K562 (cell line): Measurements from ENCODE around the gene NEDD4.

ENCODE experiments used
- CHD2 ChIP-seq: IDR thresholded peaks from 2 replicates; pipeline ENCODE4 v1.6.1; 2011; ENCODE audit warnings: low read depth, low read length
- EGR1 ChIP-seq: fragments of 450-650 bp; conservative IDR thresholded peaks from 2 replicates; pipeline ENCODE4 v1.6.1; 2017; ENCODE audit warnings: mild to moderate bottlenecking
- MAX ChIP-seq: sonication (generic); formaldehyde crosslinking; IDR thresholded peaks from 2 replicates; pipeline ENCODE4 v1.9.0; 2022; ENCODE audit warnings: mild to moderate bottlenecking, missing genetic modification reagents
- POLR2AphosphoS2 ChIP-seq: IDR thresholded peaks from 2 replicates; pipeline ENCODE4 v1.6.1; 2012; ENCODE audit warnings: low read length, improper control_type of control experiment
- SMAD4 ChIP-seq: fragments of 250-450 bp; sonication (Bioruptor Pico); conservative IDR thresholded peaks from 2 replicates; pipeline ENCODE4 v1.8.0; 2021; ENCODE audit warnings: inconsistent platforms, mild to moderate bottlenecking, moderate library complexity

GRCh38 chr15:56016281-56016680 is 22.9 kb upstream of the NEDD4 start:
- TF ChIP-seq MAX (CRISPR knock-in tag) (no peak), SMAD4 (CRISPR knock-in tag) (no peak), CHD2 (no peak), POLR2AphosphoS2 (no peak), EGR1 (no peak)
